ENCODE data around the gene KBTBD2.

DNA sequence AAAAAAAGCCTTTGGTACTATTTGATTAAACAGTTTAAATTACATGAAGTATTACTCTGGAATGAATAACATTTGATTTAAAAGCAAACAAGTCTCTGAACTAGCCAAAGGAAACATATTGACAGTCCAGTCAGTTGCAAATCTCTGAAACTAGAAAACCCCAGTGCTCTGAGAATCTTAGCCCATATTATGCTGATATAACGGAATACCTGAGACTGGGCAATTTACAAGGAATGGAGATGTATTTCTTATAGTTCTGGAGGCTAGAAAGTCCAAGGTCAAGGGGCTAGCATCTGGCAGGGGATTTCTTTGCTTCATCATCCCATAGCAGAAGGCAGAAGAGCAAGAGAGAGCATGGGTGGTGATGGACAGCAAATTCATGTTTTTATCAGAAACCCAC lies 44.0 kb upstream of the KBTBD2 start:
- TF ChIP-seq, protein P1, sequence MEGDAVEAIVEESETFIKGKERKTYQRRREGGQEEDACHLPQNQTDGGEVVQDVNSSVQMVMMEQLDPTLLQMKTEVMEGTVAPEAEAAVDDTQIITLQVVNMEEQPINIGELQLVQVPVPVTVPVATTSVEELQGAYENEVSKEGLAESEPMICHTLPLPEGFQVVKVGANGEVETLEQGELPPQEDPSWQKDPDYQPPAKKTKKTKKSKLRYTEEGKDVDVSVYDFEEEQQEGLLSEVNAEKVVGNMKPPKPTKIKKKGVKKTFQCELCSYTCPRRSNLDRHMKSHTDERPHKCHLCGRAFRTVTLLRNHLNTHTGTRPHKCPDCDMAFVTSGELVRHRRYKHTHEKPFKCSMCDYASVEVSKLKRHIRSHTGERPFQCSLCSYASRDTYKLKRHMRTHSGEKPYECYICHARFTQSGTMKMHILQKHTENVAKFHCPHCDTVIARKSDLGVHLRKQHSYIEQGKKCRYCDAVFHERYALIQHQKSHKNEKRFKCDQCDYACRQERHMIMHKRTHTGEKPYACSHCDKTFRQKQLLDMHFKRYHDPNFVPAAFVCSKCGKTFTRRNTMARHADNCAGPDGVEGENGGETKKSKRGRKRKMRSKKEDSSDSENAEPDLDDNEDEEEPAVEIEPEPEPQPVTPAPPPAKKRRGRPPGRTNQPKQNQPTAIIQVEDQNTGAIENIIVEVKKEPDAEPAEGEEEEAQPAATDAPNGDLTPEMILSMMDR (conservative IDR thresholded peaks at IDR 0.05) = no peak
- no peak for TF ChIP-seq EZH2 (IDR thresholded peaks at IDR 0.05; ENCODE audit: low read depth)
